Measurements from ENCODE around the gene MRPL52. TPM values are rescaled to one million over a fixed set of nuclear protein-coding genes. Genes with fewer than 3 reads are reported as not detected.

The MRPL52 gene
- total and polyA plus RNA-seq, 9 donors: 29.0 to 78.3 (median 53.7) TPM

GRCh38 chr14:22844221-22845102 lies 14.8 kb downstream of the MRPL52 start:
- peak overlapping the region in 1 of 2 donors; percentile 19 for H3K27ac ChIP-seq
- peak in 1 of 5 donors; percentile 33 for DNase-seq
- no peaks in the 10 kb centered on the region for H3K27me3 ChIP-seq
- peaks cover 27% of the 10 kb centered on the region for H3K4me1 ChIP-seq (ENCODE audit: insufficient read depth)
- intact Hi-C loops (cut with DNase I): loop anchor here in 1 of 4 donors (10.0 kb wide), 1 partner anchor 280 kb away; no protein-coding TSS in a partner anchor
- no peaks in the 10 kb centered on the region for H3K36me3 ChIP-seq
- no peak overlapping the region for H3K4me3 ChIP-seq
- H3K9me3 ChIP-seq: no peaks in the 10 kb centered on the region
- no peak for TF ChIP-seq POLR2A (IDR thresholded peaks at IDR 0.05)
- no peak for TF ChIP-seq CTCF (IDR thresholded peaks at IDR 0.05)
- TF ChIP-seq EP300 (IDR thresholded peaks at IDR 0.05): no peak
- 83 to 87% (median 85%) methylated on average over 22 of the region's 22 CpGs for WGBS, 3 donors

- no peak overlapping the region for H3K4me3 ChIP-seq
- H3K27me3 ChIP-seq: no peaks in the 10 kb centered on the region
- no peak for DNase-seq
- peaks cover 32% of the 10 kb centered on the region for H3K4me1 ChIP-seq (ENCODE audit: insufficient read depth)
- no peak for TF ChIP-seq EP300 (IDR thresholded peaks at IDR 0.05)
- TF ChIP-seq CTCF (IDR thresholded peaks at IDR 0.05): no peak
- no peak for TF ChIP-seq POLR2A (IDR thresholded peaks at IDR 0.05)
- H3K36me3 ChIP-seq: no peaks in the 10 kb centered on the region
- intact Hi-C loops (cut with DNase I): loop anchor here in 1 of 4 donors (10.0 kb wide), 1 partner anchor 280 kb away; no protein-coding TSS in a partner anchor
- H3K9me3 ChIP-seq: no peaks in the 10 kb centered on the region
- WGBS, 3 donors: 83 to 86% (median 85%) methylated on average over 9 of the region's 9 CpGs
- H3K27ac ChIP-seq: peak overlapping the region in 1 of 2 donors; percentile 96
These were observed 15.4 kb downstream of the MRPL52 start for GRCh38 chr14:22845103-22845394.

- H3K9me3 ChIP-seq: no peaks in the 10 kb centered on the region
- intact Hi-C loops (cut with DNase I): loop anchor here in 1 of 4 donors (10.0 kb wide), 1 partner anchor 281 kb away; no protein-coding TSS in a partner anchor
- peak overlapping the region; percentile 96 to 97 for H3K27ac ChIP-seq
- H3K4me1 ChIP-seq (ENCODE audit: insufficient read depth): peaks cover 39% of the 10 kb centered on the region
- H3K27me3 ChIP-seq: no peaks in the 10 kb centered on the region
- no peak for TF ChIP-seq POLR2A (IDR thresholded peaks at IDR 0.05)
- no peak for TF ChIP-seq EP300 (IDR thresholded peaks at IDR 0.05)
- no peak for TF ChIP-seq CTCF (IDR thresholded peaks at IDR 0.05)
- DNase-seq: no peak
- no peak overlapping the region for H3K4me3 ChIP-seq
- H3K36me3 ChIP-seq: no peaks in the 10 kb centered on the region
- 64 to 76% (median 66%) methylated on average over 26 of the region's 26 CpGs for WGBS, 3 donors
These were observed 16.3 kb downstream of the MRPL52 start for GRCh38 chr14:22845821-22846625.

GRCh38 chr14:22846811-22847307 lies 17.2 kb downstream of the MRPL52 start:
- H3K9me3 ChIP-seq: no peaks in the 10 kb centered on the region
- peaks cover 41% of the 10 kb centered on the region for H3K4me1 ChIP-seq (ENCODE audit: insufficient read depth)
- no peaks in the 10 kb centered on the region for H3K27me3 ChIP-seq
- WGBS, 3 donors: 48 to 56% (median 54%) methylated on average over 11 of the region's 11 CpGs
- no peaks in the 10 kb centered on the region for H3K36me3 ChIP-seq
- no peak overlapping the region for H3K4me3 ChIP-seq
- no peak for TF ChIP-seq POLR2A (IDR thresholded peaks at IDR 0.05)
- H3K27ac ChIP-seq: peak overlapping the region; percentile 96 to 97
- no peak for DNase-seq
- intact Hi-C loops (cut with DNase I): loop anchor here in 1 of 4 donors (10.0 kb wide), 1 partner anchor 282 kb away; no protein-coding TSS in a partner anchor

Data from ovary (tissue), 9 donors.